HG03520 (cell line): ENCODE measurements around the gene CHPF.

Experiments
- ATAC-seq: cut with Tn5 transposase; IDR thresholded peaks from one replicate; pipeline ENCODE4 v1.9.1; 2021; ENCODE audit warnings: mild to moderate bottlenecking, moderate library complexity; ENCODE audit not compliant: unreplicated experiment

The CHPF gene

GRCh38 chr2:219514836-219515235, 28.8 kb downstream of the CHPF start:
- no peak for ATAC-seq

- ATAC-seq, result no peak
These were observed 29.3 kb downstream of the CHPF start, which contains the start of gene ASIC4 for GRCh38 chr2:219514196-219514761. Gene ASIC4, plus strand, starts transcription at chr2:219514482. Its CDS starts 243 bp downstream, at chr2:219514725.

- ATAC-seq, result no peak
These were observed 29.8 kb downstream of the CHPF start for GRCh38 chr2:219513787-219514186.

- no peak for ATAC-seq
These were observed 30.9 kb downstream of the CHPF start for GRCh38 chr2:219512524-219513216.

GRCh38 chr2:219511547-219512325, 31.9 kb downstream of the CHPF start:
- no peak for ATAC-seq

GRCh38 chr2:219510512-219511135, 33.0 kb downstream of the CHPF start:
- no peak for ATAC-seq

- peak; percentile 64 for ATAC-seq
These were observed 33.7 kb downstream of the CHPF start for GRCh38 chr2:219509780-219510511.

- peak; percentile 15 for ATAC-seq
These were observed 34.4 kb downstream of the CHPF start for GRCh38 chr2:219508971-219509779.

- no peak for ATAC-seq
These were observed 35.2 kb downstream of the CHPF start for GRCh38 chr2:219508444-219508734.

- ATAC-seq, result no peak
These were observed 35.8 kb downstream of the CHPF start for GRCh38 chr2:219507581-219508443.

GRCh38 chr2:219506802-219507526, 36.6 kb downstream of the CHPF start:
- no peak for ATAC-seq

GRCh38 chr2:219506153-219506801, 37.3 kb downstream of the CHPF start:
- ATAC-seq, result no peak

GRCh38 chr2:219505585-219505984, 38.0 kb downstream of the CHPF start:
- no peak for ATAC-seq

GRCh38 chr2:219502618-219503017, 41.0 kb downstream of the CHPF start:
- ATAC-seq, result no peak

- no peak for ATAC-seq
These were observed 41.8 kb downstream of the CHPF start for GRCh38 chr2:219501849-219502248.

GRCh38 chr2:219500135-219500534, 43.5 kb downstream of the CHPF start:
- ATAC-seq, result no peak

GRCh38 chr2:219499555-219499954, 44.1 kb downstream of the CHPF start:
- ATAC-seq, result no peak

- ATAC-seq, result no peak
These were observed 44.6 kb downstream of the CHPF start for GRCh38 chr2:219499058-219499307.
